Endothelial cell of umbilical vein (primary cell): ENCODE measurements around the gene NLGN1. TPM values are rescaled to one million over a fixed set of nuclear protein-coding genes. Genes with fewer than 3 reads are reported as not detected.

ENCODE experiments used
- BruUV-seq: library from RNA; stranded (reverse); fragments of 400-500 nt; replicated peaks from 2 replicates; lab custom pipeline; 2021; lab: Mats Ljungman, UMichigan
- CTCF ChIA-PET: fragments of 300-600, 350-600 bp; sonication (Branson Sonifier 250); formaldehyde crosslinking; loops from one replicate; lab custom pipeline; 2021; ENCODE audit warnings: antibody characterized with exemption, inconsistent platforms; lab: Charles Lee
- POLR2A ChIA-PET: fragments of 300-600, 350-600 bp; sonication (Branson Sonifier 250); formaldehyde crosslinking; loops from one replicate; lab custom pipeline; 2021; ENCODE audit warnings: antibody characterized with exemption, inconsistent platforms; lab: Charles Lee
- DNase-seq: peaks from one replicate; pipeline ENCODE4 v3.0.0-alpha.2; 2011; ENCODE audit warnings: low read depth, low spot score
- FAIRE-seq: peaks from 2 replicates; lab custom pipeline; 2011; peaks lifted over from hg19 to GRCh38; lab: Jason Lieb, UNC
- H2AFZ ChIP-seq: 2 replicates; pipeline ENCODE4 v1.6.0; 2012; ENCODE audit warnings: low read depth, low read length, control low read depth, inconsistent platforms
- H3K27ac ChIP-seq: 2 replicates; pipeline ENCODE4 v1.5.1; 2011; ENCODE audit warnings: low read depth, mild to moderate bottlenecking, control low read depth, low read length, moderate library complexity; ENCODE audit not compliant: insufficient read depth
- H3K27me3 ChIP-seq, 2 experiments: 2 replicates each; pipeline versions ENCODE4 v1.6.0 to v1.6.1; 2011; ENCODE audit warnings: low read length in 2 of 2, mixed read lengths in 1 of 2; ENCODE audit not compliant: control insufficient read depth in 2 of 2, insufficient read depth in 2 of 2
- H3K36me3 ChIP-seq, 2 experiments: 2 replicates in 1 of 2; 3 replicates in 1 of 2; pipeline ENCODE4 v1.5.1; 2011; ENCODE audit warnings: low read length in 2 of 2, mild to moderate bottlenecking in 1 of 2, moderate library complexity in 1 of 2; ENCODE audit not compliant: control insufficient read depth in 2 of 2, insufficient read depth in 2 of 2; ENCODE audit errors: extremely low read depth in 1 of 2
- H3K4me1 ChIP-seq: 3 replicates; pipeline ENCODE4 v1.5.1; 2011; ENCODE audit warnings: mild to moderate bottlenecking, low read length; ENCODE audit not compliant: control insufficient read depth, insufficient read depth; ENCODE audit errors: extremely low read depth
- H3K4me2 ChIP-seq: 2 replicates; pipeline ENCODE4 v1.6.1; 2011; ENCODE audit warnings: low read length, control low read depth, mixed read lengths; ENCODE audit not compliant: insufficient read depth
- H3K4me3 ChIP-seq, 3 experiments: fragments of 200-600 bp in 1 of 3; sonication (generic), shearing (Covaris generic) in 1 of 3; replicated peaks in 1 of 3; 2 replicates each; pipeline ENCODE4 v1.5.1; 2011 to 2016; ENCODE audit warnings: control low read depth in 3 of 3, low read length in 3 of 3, mild to moderate bottlenecking in 2 of 3, inconsistent platforms in 1 of 3, low read depth in 1 of 3, moderate library complexity in 1 of 3; ENCODE audit not compliant: insufficient read depth in 1 of 3
- H3K79me2 ChIP-seq: 2 replicates; pipeline ENCODE4 v1.6.0; 2012; ENCODE audit warnings: low read length, inconsistent platforms; ENCODE audit not compliant: control insufficient read depth, insufficient read depth
- H3K9ac ChIP-seq: replicated peaks from 2 replicates; pipeline ENCODE3; 2011; ENCODE audit warnings: low read length, control low read depth; ENCODE audit not compliant: insufficient read depth; ENCODE audit errors: extremely low read depth
- H3K9me1 ChIP-seq: replicated peaks from 3 replicates; pipeline ENCODE4 v1.6.0; 2011; ENCODE audit warnings: mild to moderate bottlenecking, low read length; ENCODE audit not compliant: control insufficient read depth, insufficient read depth; ENCODE audit errors: extremely low read depth
- H3K9me3 ChIP-seq: replicated peaks from 2 replicates; pipeline ENCODE4 v1.5.1; 2012; ENCODE audit warnings: low read length, inconsistent platforms; ENCODE audit not compliant: control insufficient read depth, insufficient read depth
- H4K20me1 ChIP-seq: replicated peaks from 2 replicates; pipeline ENCODE3; 2011; ENCODE audit warnings: mild to moderate bottlenecking, low read length; ENCODE audit not compliant: control insufficient read depth, insufficient read depth; ENCODE audit errors: extremely low read depth
- CTCF ChIP-seq, 2 donors: IDR thresholded peaks; 1 replicate in 1 of 2; 2 replicates in 1 of 2; pipeline ENCODE4 v1.5.1; 2011; ENCODE audit warnings: low read length in 2 of 2, mild to moderate bottlenecking in 2 of 2, moderate library complexity in 2 of 2, control low read depth in 1 of 2, inconsistent platforms in 1 of 2, low read depth in 1 of 2; ENCODE audit not compliant: insufficient read depth in 1 of 2; ENCODE audit errors: extremely low read depth in 1 of 2
- EZH2 ChIP-seq: IDR thresholded peaks from 2 replicates; pipeline ENCODE4 v1.6.1; 2012; ENCODE audit warnings: borderline replicate concordance, low read depth, mild to moderate bottlenecking, moderate library complexity, low read length, inconsistent platforms; ENCODE audit not compliant: severe bottlenecking
- FOS ChIP-seq: IDR thresholded peaks from 2 replicates; pipeline ENCODE4 v1.6.1; 2011; ENCODE audit warnings: mild to moderate bottlenecking, low read length, moderate library complexity, borderline replicate concordance; ENCODE audit not compliant: insufficient read depth
- GATA2 ChIP-seq: IDR thresholded peaks from 2 replicates; pipeline ENCODE4 v1.7.0; 2011; ENCODE audit warnings: low read depth, mild to moderate bottlenecking, moderate library complexity, mixed read lengths, low read length; ENCODE audit not compliant: insufficient read length, insufficient read depth
- JUN ChIP-seq: IDR thresholded peaks from 2 replicates; pipeline ENCODE4 v1.6.1; 2011; ENCODE audit warnings: borderline replicate concordance, low read depth; ENCODE audit not compliant: insufficient read length, insufficient read depth
- MAX ChIP-seq: IDR thresholded peaks from 2 replicates; pipeline ENCODE4 v1.6.1; 2011; ENCODE audit not compliant: insufficient read depth, insufficient read length
- MYC ChIP-seq: IDR thresholded peaks from one replicate; pipeline ENCODE4 v1.6.1; 2011; ENCODE audit warnings: mild to moderate bottlenecking, low read depth, low read length
- POLR2A ChIP-seq: IDR thresholded peaks from 2 replicates; pipeline ENCODE4 v1.6.1; 2012; ENCODE audit warnings: low read depth, mild to moderate bottlenecking, control low read depth, low read length
- POLR2AphosphoS5 ChIP-seq: IDR thresholded peaks from 2 replicates; pipeline ENCODE4 v1.6.1; 2012; ENCODE audit warnings: low read depth, mild to moderate bottlenecking, control low read depth, low read length, moderate library complexity; ENCODE audit not compliant: insufficient read depth
- dilution Hi-C: fragments of 300-500 bp; cut with MboI; formaldehyde crosslinking; loops from one replicate; pipeline ENCODE4 v1.15.0; 2019; ENCODE audit warnings: low sequenced_read_pairs; ENCODE audit not compliant: extremely low pct_ligation_motif_present
- intact Hi-C: fragments of 100-400 bp; cut with micrococcal nuclease; formaldehyde crosslinking; loops from one replicate; pipeline ENCODE4 v1.10.0; 2022
- polyA plus RNA-seq, 4 experiments: library from polyadenylated mRNA; depleted of rRNA in 3 of 4; stranded (reverse) in 3 of 4; unstranded in 1 of 4; fragments of >200 nt; gene quantifications; 2 replicates each; pipeline versions ENCODE4 v1.2.1 to v1.2.3, GENCODE V29; 2011 to 2012; ENCODE audit warnings: missing spikeins in 1 of 4
- total RNA-seq: library from RNA; stranded (reverse); gene quantifications from 2 replicates; pipeline ENCODE4 v1.2.3, GENCODE V29; 2021

NLGN1 gene
- total and polyA plus RNA-seq, 2 donors (not counting 3 experiments of a cell fraction or from before 2014, with no cell fraction given), result 7.9 to 16.3 TPM

- ChIA-PET POLR2A (no interaction called here), CTCF (no interaction called here)
- FAIRE-seq (no peak), DNase-seq (peak; percentile 6)
- TF ChIP-seq CTCF (IDR thresholded peaks at IDR 0.05; ENCODE audit: extremely low read depth in 1 of 2, insufficient read depth in 1 of 2, low read depth in 1 of 2, low read length in 2 of 2), result no peak
- TF ChIP-seq MAX, result no peak
- no peak for TF ChIP-seq POLR2A
- TF ChIP-seq POLR2AphosphoS5, result no peak
- TF ChIP-seq FOS, result no peak
- TF ChIP-seq GATA2, result no peak
- TF ChIP-seq MYC, result no peak
- TF ChIP-seq JUN, result no peak
- TF ChIP-seq EZH2, result no peak
- H3K27me3 ChIP-seq, result no peaks in the 10 kb centered on the region
- no peaks in the 10 kb centered on the region for H3K9me1 ChIP-seq
- no peak overlapping the region for H2AFZ ChIP-seq
- no TSS peak for BruUV-seq
- no peaks in the 10 kb centered on the region for H3K36me3 ChIP-seq
- intact Hi-C loops, result no loop called here
- H3K79me2 ChIP-seq, result no peaks in the 10 kb centered on the region
- H3K9ac ChIP-seq, result no peak overlapping the region
- no peak overlapping the region for H3K4me3 ChIP-seq
- H4K20me1 ChIP-seq, result no peaks in the 10 kb centered on the region
- no peaks in the 10 kb centered on the region for H3K9me3 ChIP-seq
- no peaks in the 10 kb centered on the region for H3K4me1 ChIP-seq
- H3K4me2 ChIP-seq, result no peak overlapping the region
- H3K27ac ChIP-seq, result no peak overlapping the region
- dilution Hi-C loops, result no loop called here
Measured at GRCh38 chr3:173688216-173688842, 290.8 kb downstream of the NLGN1 start.
